CD8-positive, alpha-beta memory T cell (primary cell): ENCODE data around the gene ST6GAL1. TPM values are rescaled to one million over a fixed set of nuclear protein-coding genes. Genes with fewer than 3 reads are reported as not detected.
"Not testable (repeated sequence)": the region's sequence is repeated elsewhere in the genome, so short reads cannot be mapped to it uniquely, and the experiment has no call there.

Experiments
- CTCF ChIA-PET: fragments of 350-600 bp; sonication (Branson Sonifier 250); formaldehyde crosslinking; loops from one replicate; lab custom pipeline; 2021; ENCODE audit warnings: antibody characterized with exemption; lab: Charles Lee
- POLR2A ChIA-PET: fragments of 350-600 bp; sonication (Branson Sonifier 250); formaldehyde crosslinking; loops from one replicate; lab custom pipeline; 2021; ENCODE audit warnings: antibody characterized with exemption; lab: Charles Lee
- DNase-seq, 5 donors: peaks; one replicate each; pipeline versions ENCODE4 v3.0.0 to v3.0.0-alpha.2; 2020 to 2022; ENCODE audit warnings: mixed read lengths in 1 of 5
- H3K27ac ChIP-seq: one replicate; pipeline ENCODE4 v1.7.0; 2013; ENCODE audit warnings: low read depth, mild to moderate bottlenecking, low read length, moderate library complexity
- H3K27me3 ChIP-seq: 2 replicates; pipeline ENCODE4 v1.7.0; 2013; ENCODE audit warnings: low read length, mild to moderate bottlenecking; ENCODE audit not compliant: insufficient read depth, poor library complexity, severe bottlenecking
- H3K36me3 ChIP-seq: 2 replicates; pipeline ENCODE4 v1.7.0; 2013; ENCODE audit warnings: mild to moderate bottlenecking, low read length, moderate library complexity; ENCODE audit not compliant: insufficient read depth
- H3K4me1 ChIP-seq: 2 replicates; pipeline ENCODE4 v1.7.0; 2013; ENCODE audit warnings: mild to moderate bottlenecking, low read length, moderate library complexity; ENCODE audit not compliant: insufficient read depth
- H3K4me3 ChIP-seq: 2 replicates; pipeline ENCODE4 v1.7.0; 2013; ENCODE audit warnings: mild to moderate bottlenecking, low read length
- H3K9me3 ChIP-seq: 2 replicates; pipeline ENCODE4 v1.7.0; 2013; ENCODE audit warnings: mild to moderate bottlenecking, low read length
- H3K27ac Mint-ChIP-seq, 8 donors: one replicate each; pipeline ENCODE4 v1.8.0; 2020 to 2021; ENCODE audit warnings: mixed read lengths in 8 of 8, mild to moderate bottlenecking in 6 of 8, inconsistent platforms in 3 of 8, moderate library complexity in 3 of 8
- H3K27me3 Mint-ChIP-seq, 2 donors: one replicate each; pipeline ENCODE4 v1.8.0; 2020 to 2021; ENCODE audit warnings: mixed read lengths in 2 of 2, mild to moderate bottlenecking in 1 of 2, moderate library complexity in 1 of 2
- H3K36me3 Mint-ChIP-seq, 3 donors: one replicate each; pipeline ENCODE4 v1.8.0; 2020 to 2021; ENCODE audit warnings: mixed read lengths in 3 of 3, inconsistent platforms in 1 of 3, mild to moderate bottlenecking in 1 of 3
- H3K4me1 Mint-ChIP-seq, 3 donors: one replicate each; pipeline ENCODE4 v1.8.0; 2020 to 2021; ENCODE audit warnings: mixed read lengths in 3 of 3, inconsistent platforms in 1 of 3, mild to moderate bottlenecking in 1 of 3
- H3K4me3 Mint-ChIP-seq, 7 donors: one replicate each; pipeline ENCODE4 v1.8.0; 2020 to 2021; ENCODE audit warnings: mixed read lengths in 7 of 7, mild to moderate bottlenecking in 6 of 7, moderate library complexity in 4 of 7, inconsistent platforms in 2 of 7
- H3K9me3 Mint-ChIP-seq, 5 donors: one replicate each; pipeline ENCODE4 v1.8.0; 2020 to 2022; ENCODE audit warnings: mixed read lengths in 5 of 5, mild to moderate bottlenecking in 3 of 5, moderate library complexity in 2 of 5, inconsistent platforms in 1 of 5
- polyA plus RNA-seq: library from polyadenylated mRNA; unstranded; fragments of 300-500 nt; fragmentation: Illumina TruSeq; gene quantifications from one replicate; pipeline ENCODE4 v1.2.3, GENCODE V29; 2021
- total RNA-seq, 2 experiments: library from RNA; stranded (reverse); gene quantifications; one replicate each; pipeline ENCODE4 v1.2.3, GENCODE V29; 2021

Gene ST6GAL1
- total and polyA plus RNA-seq, 3 experiments from 2014 or later: 96.8 to 139 (median 108) TPM

GRCh38 chr3:186946756-186947375, 16.5 kb downstream of the ST6GAL1 start:
- DNase-seq: no peak
- H3K27ac Mint-ChIP-seq: peak overlapping the region; percentile 1 to 74 (median 40)
- no peak overlapping the region for H3K4me3 ChIP-seq
- CTCF ChIA-PET: interaction anchor here (0.9 to 1.6 kb wide), 4 partner anchors 13 to 98 kb away, joined by 3 read pairs; no protein-coding TSS in a partner anchor
- peaks cover 20 to 80% (median 30%) of the 10 kb centered on the region in 3 donors for H3K36me3 Mint-ChIP-seq
- H3K4me3 Mint-ChIP-seq: peak overlapping the region in 1 of 7 donors; percentile 16
- POLR2A ChIA-PET: no interaction called here
- no peak overlapping the region for H3K27ac ChIP-seq
- H3K27me3 ChIP-seq: no peaks in the 10 kb centered on the region
- H3K27me3 Mint-ChIP-seq: no peaks in the 10 kb centered on the region
- no peaks in the 10 kb centered on the region for H3K9me3 ChIP-seq
- peaks cover 41% of the 10 kb centered on the region for H3K4me1 ChIP-seq
- no peaks in the 10 kb centered on the region for H3K9me3 Mint-ChIP-seq
- H3K36me3 ChIP-seq: peaks cover 36% of the 10 kb centered on the region
- peaks cover 65 to 83% (median 81%) of the 10 kb centered on the region in 3 donors for H3K4me1 Mint-ChIP-seq

DNA sequence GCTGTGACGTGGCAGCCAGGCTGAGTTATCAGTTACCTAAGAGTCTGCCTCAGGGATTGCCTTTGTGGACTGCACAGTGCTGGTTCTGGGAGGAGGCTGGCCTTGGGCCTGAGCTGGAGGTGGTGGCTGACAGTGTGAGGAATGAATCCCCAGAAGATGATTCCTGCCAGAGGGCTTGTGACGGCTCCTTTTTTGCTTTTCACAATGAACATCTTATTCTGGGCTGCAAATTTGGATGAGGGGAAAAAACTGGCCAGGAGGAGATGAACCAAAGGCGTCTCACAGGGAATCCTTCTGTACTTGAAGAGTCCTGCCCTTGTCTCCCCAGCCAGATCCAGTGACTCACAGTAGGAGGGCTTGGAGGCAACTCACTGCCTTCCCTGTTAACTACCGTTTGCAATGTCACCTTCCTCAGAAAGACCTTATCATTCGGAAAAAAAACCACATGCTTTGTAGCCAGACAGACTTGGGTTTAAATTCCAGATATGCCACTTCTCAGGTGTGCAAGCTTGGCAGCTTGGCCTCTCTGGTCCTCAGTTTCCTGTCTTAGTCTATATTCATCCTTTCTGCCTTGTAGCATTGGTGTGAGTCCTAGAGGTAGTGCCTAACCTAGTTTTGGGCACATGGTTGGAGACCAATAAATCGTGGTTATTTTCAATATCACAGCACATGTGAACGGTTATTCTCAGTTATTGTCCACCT, 19.1 kb downstream of the ST6GAL1 start:
- no peaks in the 10 kb centered on the region for H3K9me3 Mint-ChIP-seq
- H3K4me1 Mint-ChIP-seq: peaks cover 73 to 88% (median 86%) of the 10 kb centered on the region in 3 donors
- ChIA-PET CTCF (interaction anchor here (1.4 kb wide), 1 partner anchor 15 kb away, joined by 3 read pairs; no protein-coding TSS in a partner anchor), POLR2A (no interaction called here)
- peak overlapping the region; percentile 61 to 96 (median 79) for H3K27ac Mint-ChIP-seq
- H3K36me3 ChIP-seq: peaks cover 16% of the 10 kb centered on the region
- peak overlapping the region; percentile 55 for H3K27ac ChIP-seq
- H3K36me3 Mint-ChIP-seq: peaks cover 31 to 74% (median 31%) of the 10 kb centered on the region in 3 donors
- no peak for DNase-seq
- H3K27me3 Mint-ChIP-seq: no peaks in the 10 kb centered on the region
- H3K4me3 ChIP-seq: no peak overlapping the region
- H3K4me3 Mint-ChIP-seq: peak overlapping the region in 4 of 7 donors; percentile 9 to 42 (median 26)
- no peaks in the 10 kb centered on the region for H3K9me3 ChIP-seq
- no peaks in the 10 kb centered on the region for H3K27me3 ChIP-seq
- H3K4me1 ChIP-seq: peaks cover 58% of the 10 kb centered on the region

DNA sequence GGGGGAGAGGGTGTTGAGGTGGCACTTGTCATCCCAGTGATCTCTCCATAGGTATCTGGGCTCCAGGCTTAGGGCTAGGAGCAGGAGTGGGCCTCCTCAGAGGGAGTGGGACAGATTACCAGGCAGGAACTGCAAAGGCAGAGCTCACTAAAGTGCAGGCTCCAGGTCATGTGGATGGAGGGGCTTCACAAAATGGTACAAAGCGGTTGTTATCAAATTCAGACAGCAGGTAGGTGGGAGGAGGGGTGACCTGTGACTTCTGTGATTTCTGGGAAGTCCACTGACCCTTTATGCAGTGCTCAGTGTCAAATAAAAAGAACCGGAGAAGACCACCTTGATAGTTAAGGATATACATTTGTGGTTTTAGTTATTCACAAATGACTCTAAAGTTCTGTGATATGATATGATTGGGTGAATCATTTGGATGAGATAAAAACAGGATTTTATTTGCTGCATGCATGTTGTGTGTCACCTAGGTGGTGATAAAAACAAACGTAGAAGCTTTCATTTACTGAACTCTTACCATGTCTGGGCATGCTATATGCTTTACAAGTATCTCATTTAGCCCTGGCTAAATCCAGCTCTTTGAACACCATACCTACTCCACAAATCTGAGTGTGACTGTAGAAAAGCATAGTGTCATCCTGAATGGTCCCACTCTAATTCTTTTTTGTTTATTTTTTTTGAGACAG, 20.2 kb downstream of the ST6GAL1 start:
- POLR2A ChIA-PET: no interaction called here
- Histone ChIP-seq H3K4me3 (no peak overlapping the region), H3K4me1 (peaks cover 62% of the 10 kb centered on the region), H3K27ac (no peak overlapping the region), H3K36me3 (peaks cover 14% of the 10 kb centered on the region), H3K9me3 (no peaks in the 10 kb centered on the region), H3K27me3 (no peaks in the 10 kb centered on the region)
- H3K4me3 Mint-ChIP-seq: peak overlapping the region in 3 of 7 donors; percentile 5 to 35 (median 8)
- DNase-seq: no peak
- H3K36me3 Mint-ChIP-seq: peaks cover 23 to 66% (median 27%) of the 10 kb centered on the region in 3 donors
- peaks cover 80 to 91% (median 90%) of the 10 kb centered on the region in 3 donors for H3K4me1 Mint-ChIP-seq
- CTCF ChIA-PET: interaction anchor here (1.4 kb wide), 1 partner anchor 16 kb away, joined by 3 read pairs; no protein-coding TSS in a partner anchor
- H3K27me3 Mint-ChIP-seq: no peaks in the 10 kb centered on the region
- no peaks in the 10 kb centered on the region for H3K9me3 Mint-ChIP-seq
- peak overlapping the region; percentile 33 to 96 (median 60) for H3K27ac Mint-ChIP-seq

DNA sequence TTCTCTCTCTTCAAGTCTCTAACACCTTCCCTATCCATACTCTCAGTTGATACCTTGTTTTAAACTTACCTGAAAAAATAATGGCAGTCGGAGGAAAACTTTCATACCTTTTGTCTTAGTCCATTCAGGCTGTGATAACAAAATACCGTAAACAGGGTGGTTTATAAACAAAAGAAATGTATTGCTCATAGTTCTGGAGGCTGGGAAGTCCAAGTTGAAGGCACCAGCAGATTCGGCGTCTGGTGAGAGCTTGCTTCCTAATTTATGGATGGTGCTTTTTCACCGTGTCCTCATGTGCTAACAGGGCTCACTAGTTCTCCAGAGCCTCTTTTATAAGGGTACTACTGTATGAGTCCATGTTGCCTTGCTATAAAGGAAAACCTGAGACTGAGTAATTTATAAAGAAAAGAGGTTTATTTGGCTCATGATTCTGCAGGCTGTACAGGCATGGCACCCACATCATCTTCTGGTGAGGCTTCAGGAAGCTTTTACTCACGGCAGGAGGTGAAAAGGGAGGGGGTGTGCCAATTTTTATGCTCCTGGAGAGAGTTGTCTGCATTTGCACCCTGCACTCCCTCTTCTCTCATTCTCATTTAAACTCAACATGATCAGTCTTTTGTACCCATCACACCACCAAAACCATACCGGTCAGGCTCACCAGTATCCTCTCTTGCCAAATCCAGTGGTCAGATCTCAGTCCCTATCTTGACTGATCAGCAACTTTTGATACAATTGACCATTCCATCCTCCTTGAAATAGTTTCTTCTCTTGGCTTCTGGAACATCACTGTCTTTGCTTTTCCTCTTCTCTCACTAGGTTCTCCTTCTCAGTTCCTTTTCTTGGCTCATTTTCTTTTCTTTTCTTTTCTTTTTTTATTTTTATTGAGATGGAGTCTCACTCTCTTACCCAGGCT, 21.6 kb downstream of the ST6GAL1 start:
- no peaks in the 10 kb centered on the region for H3K9me3 Mint-ChIP-seq
- H3K4me1 ChIP-seq: peaks cover 71% of the 10 kb centered on the region
- peak overlapping the region; percentile 53 for H3K27ac ChIP-seq
- ChIA-PET CTCF (interaction anchor here (2.3 kb wide), 1 partner anchor 102 kb away, joined by 11 read pairs; no protein-coding TSS in a partner anchor), POLR2A (no interaction called here)
- no peak for DNase-seq
- H3K9me3 ChIP-seq: no peaks in the 10 kb centered on the region
- H3K27me3 ChIP-seq: no peaks in the 10 kb centered on the region
- H3K4me1 Mint-ChIP-seq: peaks cover 87 to 96% (median 95%) of the 10 kb centered on the region in 3 donors
- H3K36me3 ChIP-seq: peaks cover 9% of the 10 kb centered on the region
- H3K36me3 Mint-ChIP-seq: peaks cover 17 to 72% (median 23%) of the 10 kb centered on the region in 3 donors
- H3K4me3 Mint-ChIP-seq: peak overlapping the region in 6 of 7 donors; percentile 2 to 68 (median 33)
- no peak overlapping the region for H3K4me3 ChIP-seq
- peak overlapping the region; percentile 47 to 95 (median 83) for H3K27ac Mint-ChIP-seq
- no peaks in the 10 kb centered on the region for H3K27me3 Mint-ChIP-seq

DNA sequence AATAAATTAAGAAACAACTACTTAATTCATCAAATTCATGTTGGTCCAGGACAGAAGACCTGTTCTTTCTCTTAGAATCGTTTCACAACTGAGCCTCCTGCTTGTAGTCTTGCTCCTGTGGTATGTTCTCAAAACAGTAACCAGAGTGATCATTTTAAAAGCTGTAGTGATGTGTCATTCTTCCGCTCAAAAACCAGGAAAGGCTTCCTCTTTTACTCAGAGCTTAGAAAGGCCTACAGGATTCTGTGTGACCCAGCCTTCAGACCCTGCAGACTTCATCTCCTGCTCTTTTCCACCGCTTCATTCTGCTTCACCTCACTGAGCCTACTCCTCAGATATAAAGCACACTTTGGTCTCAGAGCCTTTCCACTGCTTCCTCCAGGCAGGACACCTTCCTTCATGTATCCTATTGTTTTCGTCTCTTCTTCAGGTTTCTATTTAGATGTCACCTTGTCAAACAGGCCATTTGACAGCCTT, 22.7 kb downstream of the ST6GAL1 start:
- Mint-ChIP-seq H3K4me1 (peaks cover 91 to 99% (median 98%) of the 10 kb centered on the region in 3 donors), H3K4me3 (peak overlapping the region in 6 of 7 donors; percentile 20 to 64 (median 44)), H3K27ac (peak overlapping the region; percentile 48 to 92 (median 77)), H3K36me3 (peaks cover 16 to 65% (median 21%) of the 10 kb centered on the region in 3 donors), H3K9me3 (no peaks in the 10 kb centered on the region), H3K27me3 (no peaks in the 10 kb centered on the region)
- H3K36me3 ChIP-seq: peaks cover 5% of the 10 kb centered on the region
- H3K27me3 ChIP-seq: no peaks in the 10 kb centered on the region
- H3K9me3 ChIP-seq: no peaks in the 10 kb centered on the region
- H3K27ac ChIP-seq: peak overlapping the region; percentile 53
- ChIA-PET POLR2A (interaction anchor here (0.6 to 0.7 kb wide), 3 partner anchors 84 to 196 kb away, joined by 3 to 9 read pairs (median 4); no protein-coding TSS in a partner anchor), CTCF (interaction anchor here (1.0 to 2.3 kb wide), 2 partner anchors 22 to 104 kb away, joined by 3 to 11 read pairs; no protein-coding TSS in a partner anchor)
- no peak for DNase-seq
- H3K4me1 ChIP-seq: peaks cover 69% of the 10 kb centered on the region
- no peak overlapping the region for H3K4me3 ChIP-seq

DNA sequence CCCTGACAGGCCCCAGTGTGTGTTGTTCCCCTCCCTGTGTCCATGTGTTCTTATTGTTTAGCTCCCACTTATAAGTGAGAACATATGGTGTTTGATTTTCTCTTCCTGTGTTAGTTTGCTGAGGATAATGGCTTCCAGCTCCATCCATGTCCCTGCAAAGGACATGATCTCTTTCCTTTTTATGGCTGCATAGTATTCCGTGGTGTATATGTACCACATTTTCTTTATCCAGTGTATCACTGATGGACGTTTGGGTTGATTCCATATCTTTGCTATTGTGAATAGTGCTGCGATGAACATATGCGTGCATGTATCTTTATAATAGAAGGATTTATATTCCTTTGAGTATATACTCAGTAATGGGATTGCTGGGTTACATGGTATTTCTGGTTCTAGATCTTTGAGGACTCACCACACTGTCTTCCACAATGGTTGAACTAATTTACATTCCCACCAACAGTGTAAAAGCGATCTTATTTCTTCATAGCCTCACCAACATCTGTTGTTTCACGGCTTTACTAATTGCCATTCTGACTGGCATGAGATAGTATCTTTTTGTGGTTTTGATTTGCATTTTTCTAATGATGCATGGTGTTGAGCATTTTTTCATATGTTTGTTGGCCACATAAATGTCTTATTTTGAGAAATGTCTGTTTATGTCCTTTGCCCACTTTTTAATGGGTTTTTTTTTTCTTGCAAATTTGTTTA, 23.8 kb downstream of the ST6GAL1 start:
- Mint-ChIP-seq H3K4me1 (peaks cover 87 to 95% (median 94%) of the 10 kb centered on the region in 3 donors), H3K36me3 (peaks cover 16 to 54% (median 21%) of the 10 kb centered on the region in 3 donors), H3K27ac (peak overlapping the region; percentile 2 to 86 (median 67)), H3K4me3 (peak overlapping the region in 6 of 7 donors; percentile 10 to 54 (median 34))
- H3K4me3 ChIP-seq, H3K27me3 ChIP-seq, H3K27me3 Mint-ChIP-seq, H3K36me3 ChIP-seq, H3K27ac ChIP-seq, H3K9me3 ChIP-seq, H3K9me3 Mint-ChIP-seq, POLR2A ChIA-PET, DNase-seq: not testable (repeated sequence)
- CTCF ChIA-PET: interaction anchor here (2.3 to 3.4 kb wide), 2 partner anchors 105 kb away, joined by 9 to 11 read pairs; no protein-coding TSS in a partner anchor
- H3K4me1 ChIP-seq: peaks cover 59% of the 10 kb centered on the region
